ENCODE data around the gene CNKSR2.

GRCh38 chrX:21398426-21398825 lies 24.2 kb downstream of the CNKSR2 start:
- TF ChIP-seq CTCF (IDR thresholded peaks at IDR 0.05): no peak
- TF ChIP-seq EZH2 (IDR thresholded peaks at IDR 0.05): no peak

All from neural progenitor cell (in vitro differentiated cells).